HG03139 (cell line): ENCODE measurements around the gene AHRR.
"Not testable (repeated sequence)": the region's sequence is repeated elsewhere in the genome, so short reads cannot be mapped to it uniquely, and the experiment has no call there.

Experiments
- ATAC-seq: cut with Tn5 transposase; IDR thresholded peaks from one replicate; pipeline ENCODE4 v1.9.1; 2021; ENCODE audit not compliant: unreplicated experiment

AHRR gene

DNA sequence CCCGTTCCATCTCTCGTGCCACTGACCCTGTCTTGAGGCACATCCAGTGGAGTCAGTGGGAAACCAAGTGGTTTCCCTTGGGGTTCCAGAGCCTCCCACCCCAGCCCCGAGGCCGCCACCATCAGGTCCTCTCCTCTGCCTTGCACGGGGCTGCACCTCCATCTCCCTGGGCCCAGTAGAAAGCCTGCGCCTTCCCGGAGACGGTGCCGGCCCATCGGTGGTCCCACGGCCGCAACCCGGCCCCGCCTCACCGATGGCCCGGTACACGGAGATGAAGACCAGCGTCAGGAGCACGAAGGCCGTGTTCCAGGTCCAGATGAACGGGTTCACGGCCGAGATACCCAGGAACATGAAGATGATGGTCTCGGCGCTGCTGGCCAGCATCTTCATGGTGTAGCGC is 161.5 kb downstream of the AHRR start:
- no peak for ATAC-seq

DNA sequence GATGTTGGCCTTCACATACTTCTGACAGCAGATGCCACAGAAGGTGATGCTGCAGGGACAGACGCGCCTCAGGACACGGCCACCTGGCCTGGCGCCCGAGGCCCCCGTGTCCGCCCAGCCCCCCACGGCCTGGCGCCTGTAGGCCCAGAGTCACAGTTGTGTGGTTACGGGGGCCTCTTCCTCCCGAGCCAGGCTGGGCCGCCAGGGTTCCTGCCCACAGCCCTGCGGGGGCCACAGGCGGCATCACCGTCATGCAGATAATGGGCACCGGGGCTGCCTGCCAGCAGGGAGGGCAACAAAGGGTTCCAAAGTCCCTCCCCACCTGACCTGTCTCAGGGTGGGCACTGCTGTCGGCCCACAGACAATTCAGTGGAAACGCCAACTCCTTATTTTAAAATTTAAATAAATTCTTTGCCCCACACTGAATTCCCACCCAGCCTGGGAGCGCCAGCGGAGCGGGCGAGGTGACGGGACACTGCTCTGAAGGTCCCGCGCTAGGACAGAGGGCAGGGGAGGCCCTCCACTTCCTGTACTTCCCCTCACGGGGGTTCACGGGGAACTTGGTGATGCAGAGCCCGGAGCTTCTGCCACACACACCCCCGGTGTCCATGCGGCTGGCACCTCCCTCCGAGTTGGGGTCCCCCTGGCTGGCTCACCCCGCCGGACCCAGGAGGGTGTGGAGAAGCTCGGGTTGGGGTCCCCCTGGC is 162.1 kb downstream of the AHRR start:
- no peak for ATAC-seq

DNA sequence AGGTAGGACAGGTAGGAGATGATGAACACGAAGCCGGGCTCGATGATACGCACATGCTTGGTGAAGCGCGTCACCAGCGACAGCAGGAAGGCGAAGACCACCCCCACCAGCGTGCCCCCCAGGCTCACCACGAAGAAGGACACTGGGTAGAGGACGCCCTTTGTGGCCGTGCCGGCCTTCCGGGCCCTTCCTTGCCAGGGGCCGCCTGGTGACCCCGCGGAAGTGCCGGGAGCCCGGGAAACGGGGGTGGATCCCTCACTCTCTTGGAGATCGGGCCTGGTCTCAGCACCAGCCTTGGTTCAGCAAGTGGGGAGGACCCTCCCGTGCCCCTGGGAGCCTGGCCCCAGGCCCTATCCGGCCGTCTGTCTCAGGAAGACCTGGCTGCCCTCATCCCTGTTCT is 163.0 kb downstream of the AHRR start:
- ATAC-seq: no peak

DNA sequence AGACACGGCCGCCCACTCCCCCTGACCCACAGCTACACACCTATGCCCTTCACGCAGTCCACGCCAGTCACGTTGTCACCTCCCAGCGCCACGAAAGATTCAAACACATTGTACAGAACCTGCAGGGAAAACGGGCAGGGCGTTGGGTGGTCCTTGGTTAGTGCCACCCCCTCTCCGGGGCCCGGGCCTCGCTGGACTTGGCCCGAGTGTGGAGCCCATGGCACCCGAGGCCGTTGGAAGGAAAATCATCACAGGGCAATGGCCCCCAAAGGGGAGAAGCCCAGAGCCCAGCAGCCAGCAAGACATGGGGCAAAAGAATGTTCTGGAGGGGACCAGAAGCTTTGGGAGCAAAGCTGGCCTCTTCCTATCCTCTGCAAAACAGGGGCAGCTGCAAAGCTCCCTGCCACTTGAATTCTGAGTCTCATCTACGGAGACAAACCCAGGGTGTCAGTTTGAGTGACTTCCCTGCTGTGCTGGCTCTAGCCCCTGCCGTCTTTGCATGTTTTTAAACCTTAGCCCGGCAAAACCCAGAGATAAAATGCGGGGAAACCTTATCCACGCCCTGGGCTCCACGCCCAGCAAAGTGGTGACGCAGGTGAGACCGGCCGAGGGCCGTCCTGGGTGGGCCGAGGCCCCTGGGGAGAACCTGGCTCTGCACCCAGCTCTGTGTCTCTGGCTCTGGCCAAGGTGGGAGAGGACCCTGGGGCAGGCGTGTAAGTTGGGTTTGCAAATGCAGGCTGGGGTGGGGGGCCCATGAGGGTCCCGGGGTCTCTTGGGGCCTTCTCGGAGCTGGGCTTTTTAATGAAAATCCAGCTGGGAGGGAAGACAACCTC is 163.8 kb downstream of the AHRR start:
- no peak for ATAC-seq

DNA sequence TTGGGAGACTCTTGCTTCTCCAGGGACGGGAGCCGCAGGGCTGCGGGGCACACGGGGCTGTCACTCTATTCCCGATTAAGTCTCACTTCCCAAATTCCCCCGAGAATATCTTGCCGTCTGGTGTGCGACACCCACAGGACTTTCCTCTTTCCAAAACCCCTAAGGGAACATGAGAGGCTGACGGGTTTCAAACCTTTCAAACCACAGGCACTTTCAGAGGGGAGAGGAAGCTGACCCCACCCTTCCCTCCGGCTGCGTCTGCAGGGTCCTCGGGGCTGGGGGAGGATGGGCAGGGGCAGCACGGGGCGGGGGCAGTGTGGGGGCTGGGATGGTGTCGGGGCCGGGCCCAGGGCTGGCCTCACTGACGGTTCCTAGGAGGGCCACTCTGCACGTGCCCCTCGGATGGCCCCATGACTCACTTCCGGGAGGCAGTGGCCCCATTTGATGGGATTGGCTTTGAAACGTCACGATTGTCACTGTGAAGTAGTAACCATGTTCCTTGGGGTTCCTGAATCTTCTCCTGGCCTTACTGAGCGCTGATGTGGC is 164.5 kb downstream of the AHRR start:
- ATAC-seq: no peak

DNA sequence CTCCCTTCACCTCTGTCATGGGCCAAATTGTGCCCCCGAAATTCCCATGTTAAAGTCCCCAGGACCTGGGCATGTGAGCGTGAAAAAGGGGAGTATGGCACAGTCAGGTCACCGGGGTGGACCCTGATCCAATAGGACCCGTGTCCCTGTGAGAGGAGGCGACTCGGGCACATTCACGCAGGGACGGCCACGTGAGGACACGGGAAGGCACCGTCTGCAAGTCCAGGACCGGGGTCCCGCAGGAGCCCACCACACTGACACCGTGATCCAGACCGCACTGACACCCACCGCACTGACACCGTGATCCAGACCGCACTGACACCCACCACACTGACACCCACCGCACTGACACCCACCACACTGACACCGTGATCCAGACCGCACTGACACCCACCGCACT is 165.1 kb downstream of the AHRR start:
- not testable (repeated sequence) for ATAC-seq
